ENCODE results near the gene MPP7.
"Not testable (repeated sequence)": the region's sequence is repeated elsewhere in the genome, so short reads cannot be mapped to it uniquely, and the experiment has no call there.

The MPP7 gene
- total RNA-seq = 12.9 to 72.8 reads per million in 2 experiments

DNA sequence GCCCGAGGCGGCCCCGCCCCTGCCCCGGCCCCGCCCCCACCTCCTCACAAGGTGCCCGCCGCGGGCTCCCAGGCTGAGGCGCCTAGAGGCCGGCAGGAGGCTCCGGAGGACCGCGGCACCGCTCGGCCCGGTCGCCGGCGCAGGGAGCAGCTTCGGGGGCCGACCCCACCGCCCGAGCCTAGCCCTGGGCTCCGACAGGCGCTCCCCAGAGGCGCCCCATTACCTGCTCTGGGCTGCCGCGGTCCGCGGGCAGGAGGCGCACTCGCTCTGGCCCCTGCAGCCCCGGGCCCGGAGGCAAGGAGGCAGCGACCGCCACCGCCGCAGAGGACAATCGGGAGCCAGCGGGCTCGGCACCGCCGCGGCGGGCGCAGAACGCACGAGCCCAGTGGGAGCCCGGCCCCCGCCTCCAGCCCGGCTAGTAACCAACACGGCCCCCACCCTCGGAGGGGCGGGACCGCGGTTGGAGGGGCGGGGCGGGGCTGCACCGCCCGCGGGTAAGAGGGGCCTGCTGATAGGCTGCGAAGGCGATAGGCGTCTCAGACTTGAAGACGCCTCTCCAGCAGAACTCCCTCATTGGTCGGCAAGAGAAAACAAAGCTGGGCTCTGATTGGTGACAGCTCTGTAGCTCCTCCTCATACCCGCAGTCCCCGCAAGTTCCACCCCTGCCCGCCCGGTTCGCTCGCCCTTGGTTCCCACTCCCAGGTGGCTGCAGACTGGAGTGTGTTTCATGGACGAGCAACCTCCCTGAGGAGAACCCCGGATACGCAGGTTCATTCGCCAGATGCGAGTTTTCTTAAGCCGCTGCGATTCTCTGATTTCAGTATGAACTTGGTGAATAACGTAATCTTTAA, at the start of gene MPP7:
TSS of gene MPP7 (minus strand) at position 427 of the 851 bp plus-strand sequence. CDS start 64,460 bp downstream, outside the sequence.
- peak; percentile 94 for DNase-seq (ENCODE audit: low read depth)

DNA sequence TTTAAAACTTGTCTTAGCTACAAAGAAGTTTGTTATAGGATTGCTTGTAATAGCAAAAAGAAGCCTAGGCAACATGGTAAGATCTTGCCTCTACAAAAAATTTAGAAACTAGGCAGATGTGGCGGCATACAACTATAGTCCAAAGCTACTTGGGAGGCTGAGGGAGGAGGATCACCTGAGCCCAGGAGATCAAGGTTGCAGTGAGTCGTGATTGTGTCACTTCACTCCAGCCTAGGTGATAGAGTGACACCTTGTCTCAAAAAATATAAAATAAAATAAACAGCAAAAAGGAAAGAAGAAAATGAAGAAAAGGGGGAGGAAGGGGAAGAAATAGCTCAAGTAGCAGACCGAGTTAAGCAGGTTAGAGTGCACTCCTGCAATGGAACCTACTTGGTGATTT, 47.0 kb upstream of the MPP7 start:
- DNase-seq (ENCODE audit: low read depth) = no peak

DNA sequence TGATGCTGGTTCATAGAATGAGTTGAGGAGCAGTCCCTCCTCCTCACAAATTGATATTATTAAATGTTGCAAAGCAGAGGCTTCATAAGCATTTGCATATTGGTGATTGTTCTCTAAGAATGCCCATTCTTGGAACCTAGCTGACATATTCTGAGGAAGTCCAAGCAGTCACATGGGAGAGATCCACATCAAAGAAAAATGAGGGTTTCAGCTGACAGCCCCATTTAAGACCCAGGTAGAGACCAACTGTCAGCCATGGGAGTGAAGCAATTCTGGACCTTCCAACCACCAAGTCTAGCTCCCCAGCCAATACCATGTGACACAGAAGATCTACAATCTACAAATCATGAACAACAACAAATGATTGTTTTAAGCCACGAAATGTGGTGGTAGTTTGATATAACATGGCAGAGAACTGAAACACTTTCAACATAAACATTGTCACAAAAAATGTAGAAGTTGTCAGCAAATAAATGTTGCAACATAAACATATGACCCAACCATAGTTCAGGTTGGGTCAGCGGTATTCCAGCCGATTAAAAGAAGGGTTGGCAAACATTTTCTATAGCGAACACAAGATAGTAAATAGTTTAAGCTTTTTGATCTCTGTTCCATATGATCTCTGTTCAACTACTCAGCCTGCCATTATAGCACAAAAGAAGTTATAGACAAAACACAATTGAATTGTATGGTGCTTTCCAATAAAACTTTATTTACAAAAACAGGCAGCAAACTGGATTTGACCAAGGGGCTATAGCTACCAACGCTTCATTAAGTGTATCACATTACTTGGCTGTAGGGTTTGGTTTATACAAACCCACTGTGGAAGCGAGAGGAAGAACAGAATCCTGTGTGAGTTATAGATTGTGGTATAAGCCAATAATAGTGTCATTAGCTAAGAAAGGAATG, 41.4 kb upstream of the MPP7 start:
- DNase-seq (ENCODE audit: low read depth) = no peak

DNA sequence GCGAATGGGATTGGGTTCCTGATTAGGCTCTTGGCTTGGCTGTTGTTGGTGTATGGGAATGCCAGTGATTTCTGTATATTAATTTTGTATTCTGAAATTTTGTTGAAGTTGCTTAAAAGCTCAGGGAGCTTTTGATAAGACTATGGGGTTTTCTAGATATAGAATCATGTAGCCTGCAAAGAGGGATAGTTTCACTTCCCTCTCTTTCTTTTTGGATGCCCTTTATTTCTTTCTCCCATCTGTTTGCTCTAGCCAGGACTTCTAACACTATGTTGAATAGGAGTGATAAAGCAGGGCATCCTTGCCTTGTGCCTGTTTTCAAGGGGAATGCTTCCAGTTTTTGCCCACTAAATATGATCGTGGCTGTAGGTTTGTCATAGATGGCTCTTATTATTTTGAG, 40.4 kb upstream of the MPP7 start:
- no peak for DNase-seq (ENCODE audit: low read depth)

DNA sequence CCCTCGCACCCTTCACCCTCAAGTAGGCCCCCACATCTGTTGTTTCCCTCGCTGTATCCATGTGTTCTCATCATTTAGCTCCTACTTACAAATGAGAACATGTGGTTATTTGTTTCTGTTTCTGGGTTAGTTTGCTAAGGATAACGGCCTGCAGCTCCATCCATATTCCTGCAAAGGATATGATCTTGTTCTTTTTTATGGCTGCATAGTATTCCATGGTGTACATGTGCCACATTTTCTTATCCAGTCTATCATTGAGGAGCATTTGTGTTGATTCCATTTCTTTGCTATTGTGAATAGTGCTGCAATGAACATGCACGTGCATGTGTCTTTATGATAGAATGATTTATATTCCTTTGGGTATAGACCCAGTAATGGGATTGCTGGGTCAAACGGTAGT, 38.8 kb upstream of the MPP7 start:
- DNase-seq (ENCODE audit: low read depth) = not testable (repeated sequence)

DNA sequence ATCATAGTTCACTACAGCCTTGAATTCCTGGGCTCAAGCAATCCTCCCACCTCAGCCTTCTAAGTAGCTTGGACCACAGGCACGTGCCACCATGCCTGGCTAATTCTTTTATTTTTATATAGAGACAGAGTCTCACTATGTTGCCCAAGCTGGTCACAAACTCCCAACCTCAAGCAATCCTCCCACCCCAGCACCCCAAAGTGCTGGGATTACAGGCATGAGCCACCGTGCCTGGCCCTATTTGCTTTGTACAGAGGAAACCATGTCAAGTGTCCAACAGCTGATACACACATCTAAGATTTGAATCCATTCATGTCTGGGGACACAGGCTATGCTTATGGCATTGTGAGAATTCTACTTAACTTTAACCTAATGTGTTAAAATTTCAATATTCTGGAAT, 29.9 kb upstream of the MPP7 start:
- DNase-seq (ENCODE audit: low read depth) = no peak

DNA sequence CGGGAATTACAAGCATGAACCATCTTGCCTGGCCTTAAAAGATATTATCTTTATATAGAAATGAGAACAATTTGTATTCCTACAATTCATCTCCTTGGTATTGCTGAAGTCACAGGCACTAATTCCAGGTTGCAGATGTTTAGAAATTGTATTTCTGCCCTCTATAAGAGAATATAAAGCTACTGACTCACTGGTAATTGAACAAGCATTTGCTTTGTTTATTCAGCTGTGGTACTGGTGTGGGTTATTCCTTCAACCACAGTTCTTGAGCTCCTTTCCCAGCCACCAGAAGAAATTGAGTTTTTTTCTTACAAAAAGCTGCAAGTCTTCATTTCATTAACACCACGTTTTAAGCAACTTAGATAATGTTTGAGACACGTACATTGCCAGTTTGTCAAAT, 29.0 kb upstream of the MPP7 start:
- DNase-seq (ENCODE audit: low read depth) = no peak

DNA sequence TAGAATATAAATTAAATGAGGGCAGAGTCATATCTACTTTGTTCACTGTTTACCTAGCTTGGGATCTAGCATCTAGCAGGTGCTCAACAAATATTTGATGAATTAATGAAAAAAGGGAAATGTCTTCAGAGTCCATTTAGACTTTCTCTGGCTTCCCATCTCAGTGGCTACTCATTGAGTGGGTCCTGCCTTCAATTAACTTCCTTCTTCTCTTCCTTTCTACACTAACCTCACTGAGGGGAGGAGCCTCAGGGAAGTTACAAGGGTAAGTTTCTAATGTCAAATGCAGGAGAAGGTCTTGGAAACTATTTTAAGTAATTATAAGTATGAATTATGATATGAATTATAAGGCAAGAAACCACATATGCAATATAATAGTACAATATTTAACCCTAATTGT, 28.2 kb upstream of the MPP7 start:
- no peak for DNase-seq (ENCODE audit: low read depth)

DNA sequence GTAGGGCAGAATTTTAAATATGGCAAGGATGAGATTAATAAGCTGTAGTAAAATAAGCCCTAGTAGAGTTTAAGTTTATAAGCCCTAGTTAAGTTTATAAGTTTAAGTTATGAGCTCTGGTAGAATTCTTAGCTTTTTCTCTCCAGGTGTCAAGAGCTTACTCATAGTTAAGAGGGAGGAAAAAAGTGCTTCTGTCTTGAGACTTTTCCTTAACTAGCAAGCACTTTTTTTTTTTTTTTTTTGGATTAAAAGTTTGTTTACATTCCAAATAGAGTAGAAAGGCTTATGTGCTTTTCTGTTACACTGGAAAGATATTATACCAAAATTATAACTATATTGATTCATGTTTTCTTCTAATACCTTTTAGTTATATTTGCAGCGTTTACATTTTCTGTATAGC, 25.5 kb upstream of the MPP7 start:
- no peak for DNase-seq (ENCODE audit: low read depth)

DNA sequence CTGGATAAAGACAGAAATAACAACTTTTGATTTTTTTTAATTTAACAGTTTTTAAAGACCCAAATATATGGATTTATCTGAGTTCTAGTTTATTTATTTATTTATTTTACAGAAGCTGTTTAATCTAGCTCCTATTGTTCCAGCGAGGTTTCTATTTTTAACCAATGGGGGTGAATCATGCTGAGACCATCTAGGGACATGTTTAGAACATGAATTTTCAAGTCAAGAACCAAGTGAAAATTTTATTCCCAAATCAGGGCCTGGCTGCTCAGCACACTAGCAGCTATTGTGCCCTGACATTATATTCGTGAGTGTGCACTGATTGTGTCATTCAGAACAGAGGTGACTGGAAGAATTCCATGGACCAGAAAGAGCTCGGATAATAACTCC, 24.6 kb upstream of the MPP7 start:
- DNase-seq (ENCODE audit: low read depth) = no peak

DNA sequence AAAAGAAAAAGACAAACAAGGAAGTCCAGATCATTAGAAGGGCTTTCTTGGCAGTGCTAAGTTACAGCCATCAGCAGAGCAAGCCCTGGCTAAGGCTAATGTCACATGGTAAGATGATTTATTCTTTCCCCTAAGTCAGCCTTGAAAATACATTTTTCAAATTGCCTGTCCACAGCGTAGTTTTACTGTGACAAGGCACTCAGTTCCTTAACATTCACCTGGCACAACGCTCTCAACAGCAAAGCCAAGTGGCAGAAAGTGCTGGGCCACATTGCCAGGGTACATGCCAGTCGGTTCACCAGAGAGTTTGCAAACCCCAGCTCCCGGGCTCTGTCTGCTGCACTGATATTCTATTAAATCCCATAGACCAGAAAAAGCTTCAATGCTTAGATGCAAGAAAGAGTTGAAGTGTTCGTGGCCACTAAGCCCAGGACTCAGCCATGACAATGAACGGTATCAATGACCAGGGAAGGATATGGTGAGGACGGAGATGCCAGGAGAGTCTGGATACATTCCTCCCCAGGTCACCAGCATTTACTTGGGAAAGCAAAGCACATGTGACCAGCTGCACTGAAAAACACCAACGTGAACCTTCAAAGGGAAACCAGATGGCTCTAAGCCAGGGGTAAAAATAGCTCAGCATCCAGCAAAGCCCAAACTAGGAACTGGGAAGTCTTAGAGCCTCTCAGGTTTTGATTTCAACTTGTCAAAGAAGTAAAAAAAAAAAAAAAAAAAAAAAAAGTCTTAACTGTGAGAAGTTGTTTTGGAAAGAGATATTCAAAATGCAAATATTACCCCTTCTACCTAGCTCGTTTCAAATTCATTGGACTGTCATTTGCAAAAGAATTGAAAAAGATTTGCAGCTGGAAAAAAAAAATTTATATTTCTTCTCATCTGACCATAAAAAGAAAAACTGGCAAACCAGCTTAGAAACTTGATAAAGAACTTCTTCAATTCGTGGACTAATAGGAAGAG, 23.9 kb upstream of the MPP7 start:
- DNase-seq (ENCODE audit: low read depth) = no peak

DNA sequence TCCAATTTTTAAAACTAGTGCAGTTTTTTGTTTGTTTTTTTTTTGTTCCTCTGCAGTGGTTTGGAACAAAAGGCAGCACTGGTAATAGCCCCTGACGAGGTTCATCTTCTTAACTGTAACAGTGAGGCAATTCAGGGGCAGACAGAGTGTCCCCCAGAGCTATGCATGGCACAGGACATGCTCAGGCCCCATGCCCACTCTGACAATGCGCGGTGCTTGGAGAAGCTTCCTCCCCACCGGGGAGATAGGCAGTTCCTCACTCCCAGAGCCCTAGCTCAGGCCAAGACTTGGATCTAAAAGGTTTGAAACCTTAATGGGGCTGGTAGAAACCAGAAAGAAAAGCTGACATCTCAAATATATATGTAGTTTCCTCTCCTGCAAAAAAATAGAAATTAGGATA, 17.9 kb upstream of the MPP7 start:
- no peak for DNase-seq (ENCODE audit: low read depth)

DNA sequence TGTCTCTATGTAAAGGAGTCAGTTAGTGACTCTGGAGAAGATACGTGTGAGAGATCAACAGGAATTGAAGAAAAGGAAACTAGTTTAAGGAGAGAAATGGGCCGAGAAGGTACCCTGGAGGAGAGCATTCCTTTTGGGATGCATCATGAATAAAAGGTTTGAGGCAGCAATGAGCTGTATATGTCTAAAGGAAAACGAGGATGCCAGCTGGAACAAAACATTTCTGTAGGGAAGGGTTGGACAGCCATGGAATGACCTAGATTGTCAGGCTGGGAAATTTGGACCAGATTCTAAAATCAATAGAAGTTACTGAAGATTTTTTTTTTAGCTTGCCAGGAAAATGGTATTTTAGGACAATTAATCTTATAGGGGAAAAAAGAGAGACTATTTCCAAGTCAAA, 17.2 kb upstream of the MPP7 start:
- DNase-seq (ENCODE audit: low read depth) = no peak

DNA sequence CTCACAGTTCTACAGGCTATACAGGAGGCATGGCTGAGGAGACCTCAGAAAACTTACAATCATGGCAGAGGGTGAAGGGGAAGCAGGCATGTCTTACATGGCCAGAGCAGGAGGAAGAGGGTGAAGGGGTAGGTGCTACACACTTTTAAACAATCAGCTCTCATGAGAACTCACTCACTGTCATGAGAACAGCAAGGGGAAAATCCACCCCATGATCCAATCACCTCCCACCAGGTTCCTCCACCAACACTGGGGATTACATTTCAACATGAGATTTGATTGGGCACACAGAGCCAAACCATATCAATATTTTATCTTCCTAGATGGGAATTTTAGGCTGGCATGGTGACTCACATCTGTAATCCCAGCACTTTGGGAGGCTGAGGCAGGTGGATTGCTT, 16.2 kb upstream of the MPP7 start:
- DNase-seq (ENCODE audit: low read depth) = not testable (repeated sequence)

DNA sequence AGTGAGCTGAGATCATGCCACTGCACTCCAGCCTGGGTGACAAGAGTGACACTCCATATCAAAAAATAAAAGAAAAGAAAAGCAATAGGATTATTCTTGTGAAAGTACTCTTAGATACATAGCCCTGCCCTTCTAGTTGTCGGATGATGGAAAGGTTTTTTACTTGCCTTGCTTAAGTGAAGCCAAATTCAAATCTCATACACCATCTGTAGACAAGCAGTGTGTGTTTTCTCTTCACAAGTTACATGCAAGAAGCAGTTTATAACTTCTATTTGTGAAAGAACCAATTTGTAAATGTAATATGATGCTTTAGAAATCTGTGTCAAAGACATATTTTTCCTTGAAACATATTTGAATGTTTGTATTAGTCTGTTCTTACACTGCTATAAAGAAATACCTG, 15.8 kb upstream of the MPP7 start:
- no peak for DNase-seq (ENCODE audit: low read depth)

DNA sequence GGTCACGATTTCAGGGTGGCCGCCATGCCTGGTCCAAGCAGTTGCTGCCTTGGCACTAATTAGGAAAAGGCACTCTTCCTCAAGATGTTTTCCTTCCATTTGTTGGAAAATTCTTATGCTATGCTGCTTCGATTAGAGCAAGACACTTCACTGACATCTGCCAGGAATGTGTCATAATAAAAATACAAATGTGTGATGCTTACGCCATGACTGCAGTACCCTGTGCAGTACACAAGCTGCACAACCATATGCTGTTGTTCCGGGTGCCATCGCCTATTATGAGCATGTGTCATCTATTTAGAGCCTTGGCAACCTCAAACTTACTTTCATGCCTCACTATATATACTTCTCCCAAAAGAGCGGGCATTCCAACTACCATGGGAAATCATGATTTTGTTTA, 14.9 kb upstream of the MPP7 start:
- DNase-seq (ENCODE audit: low read depth) = no peak

DNA sequence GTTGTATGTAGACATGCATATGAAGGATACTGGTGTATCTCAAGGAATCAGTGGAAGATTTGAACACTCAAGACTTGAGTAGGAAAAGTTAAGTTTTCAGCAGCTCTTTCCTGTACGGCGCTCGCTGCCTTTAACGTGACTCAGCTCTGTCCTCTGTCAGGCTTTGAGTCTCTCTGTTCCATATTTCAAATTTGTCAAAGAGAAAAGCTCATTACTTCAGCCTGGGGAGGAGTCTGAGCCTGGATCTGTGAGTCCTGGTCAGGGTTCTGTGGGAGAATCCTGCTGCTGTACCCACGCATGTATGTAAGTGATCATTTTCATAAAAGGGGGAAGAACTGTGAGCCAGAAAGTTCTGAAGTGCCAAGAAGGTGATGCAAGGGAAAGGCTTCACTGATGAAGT, 13.8 kb upstream of the MPP7 start:
- no peak for DNase-seq (ENCODE audit: low read depth)

DNA sequence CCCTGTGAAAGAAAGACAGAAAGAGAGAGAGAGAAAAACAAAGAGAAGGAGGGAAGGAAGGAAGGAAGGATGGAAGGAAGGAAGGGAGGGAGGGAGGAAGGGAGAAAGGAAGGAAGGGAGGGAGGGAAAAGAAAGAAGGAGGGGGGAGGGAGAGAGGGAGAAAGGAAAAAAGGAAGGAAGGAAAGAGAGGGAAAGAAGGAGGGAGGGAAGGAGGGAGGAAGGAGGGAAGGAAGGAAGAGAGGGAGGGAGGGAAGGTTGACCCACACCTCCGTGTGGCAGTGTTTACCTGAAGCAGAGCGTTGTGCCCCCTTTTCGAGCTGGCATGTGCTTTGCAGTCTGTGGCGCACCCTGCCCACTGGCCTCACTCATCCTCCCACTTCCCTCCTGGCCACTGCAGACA, 12.3 kb upstream of the MPP7 start:
- no peak for DNase-seq (ENCODE audit: low read depth)

DNA sequence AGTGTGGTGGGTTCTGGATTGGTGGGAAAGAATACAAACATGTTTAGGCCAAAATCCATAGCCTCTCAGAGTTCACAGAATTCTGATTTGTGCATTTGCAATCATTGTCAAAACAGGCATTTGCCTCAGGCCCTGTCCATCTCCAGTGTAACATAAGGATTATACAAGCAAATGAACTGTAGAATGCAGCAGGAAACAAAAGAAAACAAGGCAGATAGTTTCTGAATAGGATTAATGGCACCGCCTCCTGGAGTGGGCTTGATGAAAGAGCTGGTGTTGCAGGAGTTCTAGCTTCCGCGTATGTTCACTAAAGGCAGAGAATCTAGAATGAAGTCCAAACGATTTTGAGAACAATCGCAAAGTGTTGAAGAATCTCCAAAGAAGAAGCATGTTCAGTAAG, 11.3 kb upstream of the MPP7 start:
- DNase-seq (ENCODE audit: low read depth) = no peak

DNA sequence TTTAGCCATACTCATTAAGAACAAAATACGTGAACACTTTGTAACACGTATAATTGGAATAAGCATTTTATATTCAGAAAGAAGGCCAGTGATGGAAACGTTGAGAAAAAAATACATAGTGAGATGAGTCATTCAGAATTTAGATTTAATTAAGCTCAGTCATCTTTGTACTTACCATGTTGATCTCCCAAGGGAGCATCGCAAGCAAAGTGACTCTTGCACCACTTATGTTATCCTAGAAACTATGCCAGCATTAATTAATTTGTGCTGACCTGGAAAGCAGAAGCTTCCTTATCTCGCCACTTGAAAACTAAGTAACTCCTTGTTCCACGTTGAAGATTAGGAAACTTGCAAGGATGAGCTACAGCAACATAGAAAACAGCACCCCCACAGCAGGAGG, 9.7 kb upstream of the MPP7 start:
- no peak for DNase-seq (ENCODE audit: low read depth)

DNA sequence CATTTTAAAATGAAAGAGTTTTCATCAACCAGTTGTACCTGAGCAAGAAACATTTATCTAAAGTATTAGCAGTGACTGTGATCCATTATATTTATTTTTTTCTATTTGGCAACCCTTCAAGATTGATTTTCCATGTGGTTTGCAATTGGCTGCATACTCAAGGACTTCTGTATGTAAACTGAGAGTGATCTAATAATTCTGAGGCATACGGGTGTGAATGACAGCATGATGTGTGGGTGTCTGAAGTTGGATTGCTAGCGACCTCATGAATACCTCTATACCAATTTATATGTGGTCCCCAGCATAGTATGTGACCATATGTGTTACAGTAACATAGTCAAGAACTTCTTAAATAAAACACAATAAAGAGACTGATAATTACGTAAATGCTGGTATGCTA, 8.2 kb upstream of the MPP7 start:
- DNase-seq (ENCODE audit: low read depth) = no peak

DNA sequence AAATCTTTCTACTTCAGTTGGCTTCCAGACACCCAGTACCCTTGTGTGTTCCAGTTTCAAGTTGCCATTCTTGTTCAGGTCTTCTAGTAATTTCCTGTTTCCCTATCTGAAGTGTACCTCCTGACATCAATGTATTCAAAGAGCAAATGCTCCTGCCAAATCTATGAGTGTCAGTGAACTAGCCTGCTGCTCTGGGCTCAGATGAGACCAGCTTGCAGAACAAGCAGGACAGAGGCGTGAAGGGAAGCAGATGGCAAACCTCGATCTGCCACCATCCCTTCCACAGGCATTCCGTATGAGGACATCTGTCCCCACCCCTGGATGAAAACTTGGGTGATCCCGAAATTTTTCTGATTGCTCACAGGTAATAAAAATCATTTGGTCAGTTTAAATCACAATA, 4.4 kb upstream of the MPP7 start:
- no peak for DNase-seq (ENCODE audit: low read depth)
